ENCODE results near the gene DERL3. TPM values are rescaled to one million over a fixed set of nuclear protein-coding genes. Genes with fewer than 3 reads are reported as not detected.

DERL3 gene
- total RNA-seq, 1 experiment from 2014 or later: 1.0 TPM

DNA sequence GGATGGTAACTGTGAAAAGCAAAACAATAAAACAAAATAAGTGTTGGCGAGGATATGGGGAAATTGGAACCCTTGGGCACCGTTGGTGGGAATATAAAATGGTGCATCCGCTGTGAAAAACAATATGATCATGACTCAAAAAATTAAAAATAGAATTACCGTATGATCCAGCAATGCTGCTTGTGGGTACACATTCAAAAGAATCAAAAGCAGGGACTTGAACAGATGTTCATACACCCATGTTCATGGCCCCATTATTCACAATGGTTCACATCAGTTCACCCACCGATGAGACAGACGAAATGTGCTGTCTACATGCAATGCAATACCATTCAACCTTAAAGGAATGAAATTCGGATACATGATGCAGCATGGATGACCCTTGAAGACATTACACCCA lies 1.2 kb upstream of the DERL3 start:
- no peak for DNase-seq (ENCODE audit: low read depth, low spot score)
- no TSS peak for BruUV-seq (replicated peaks)
- CTCF ChIA-PET: no interaction called here
- intact Hi-C loops (cut with micrococcal nuclease; ENCODE audit: unreplicated experiment): loop anchor here (10.0 kb wide), 2 partner anchors 65 to 215 kb away; partner anchors contain the start of gene MMP11
- no peak overlapping the region for H3K27ac ChIP-seq (ENCODE audit: low read length)
- H3K27me3 ChIP-seq (ENCODE audit: control insufficient read depth, insufficient read depth, low read length): no peaks in the 10 kb centered on the region
- in situ Hi-C loops (cut with HindIII; ENCODE audit: low pct_unique_long_range_greater_than_20kb, low sequenced_read_pairs): no loop called here
- no peak overlapping the region for H3K4me3 ChIP-seq (ENCODE audit: low read depth in 2 of 2, low read length in 2 of 2)
- no peak for ATAC-seq
- POLR2A ChIA-PET: no interaction called here
- no peaks in the 10 kb centered on the region for H3K4me1 ChIP-seq (ENCODE audit: control insufficient read depth, insufficient read depth, low read length)
- H3K36me3 ChIP-seq (ENCODE audit: control insufficient read depth, insufficient read depth, low read length): no peaks in the 10 kb centered on the region
- no peaks in the 10 kb centered on the region for H3K9me3 ChIP-seq (ENCODE audit: control insufficient read depth, insufficient read depth, low read depth, low read length)
- TF ChIP-seq, protein P1, sequence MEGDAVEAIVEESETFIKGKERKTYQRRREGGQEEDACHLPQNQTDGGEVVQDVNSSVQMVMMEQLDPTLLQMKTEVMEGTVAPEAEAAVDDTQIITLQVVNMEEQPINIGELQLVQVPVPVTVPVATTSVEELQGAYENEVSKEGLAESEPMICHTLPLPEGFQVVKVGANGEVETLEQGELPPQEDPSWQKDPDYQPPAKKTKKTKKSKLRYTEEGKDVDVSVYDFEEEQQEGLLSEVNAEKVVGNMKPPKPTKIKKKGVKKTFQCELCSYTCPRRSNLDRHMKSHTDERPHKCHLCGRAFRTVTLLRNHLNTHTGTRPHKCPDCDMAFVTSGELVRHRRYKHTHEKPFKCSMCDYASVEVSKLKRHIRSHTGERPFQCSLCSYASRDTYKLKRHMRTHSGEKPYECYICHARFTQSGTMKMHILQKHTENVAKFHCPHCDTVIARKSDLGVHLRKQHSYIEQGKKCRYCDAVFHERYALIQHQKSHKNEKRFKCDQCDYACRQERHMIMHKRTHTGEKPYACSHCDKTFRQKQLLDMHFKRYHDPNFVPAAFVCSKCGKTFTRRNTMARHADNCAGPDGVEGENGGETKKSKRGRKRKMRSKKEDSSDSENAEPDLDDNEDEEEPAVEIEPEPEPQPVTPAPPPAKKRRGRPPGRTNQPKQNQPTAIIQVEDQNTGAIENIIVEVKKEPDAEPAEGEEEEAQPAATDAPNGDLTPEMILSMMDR (IDR thresholded peaks at IDR 0.05): no peak
- TF ChIP-seq SIN3A (IDR thresholded peaks at IDR 0.05; ENCODE audit: borderline replicate concordance, insufficient read depth, low read depth, low read length): no peak
- no peak for TF ChIP-seq TCF7L2 (IDR thresholded peaks at IDR 0.05; ENCODE audit: low read depth, low read length)
- no peak for TF ChIP-seq POLR2AphosphoS5 (IDR thresholded peaks at IDR 0.05; ENCODE audit: low read depth, low read length)
- TF ChIP-seq, protein P2, sequence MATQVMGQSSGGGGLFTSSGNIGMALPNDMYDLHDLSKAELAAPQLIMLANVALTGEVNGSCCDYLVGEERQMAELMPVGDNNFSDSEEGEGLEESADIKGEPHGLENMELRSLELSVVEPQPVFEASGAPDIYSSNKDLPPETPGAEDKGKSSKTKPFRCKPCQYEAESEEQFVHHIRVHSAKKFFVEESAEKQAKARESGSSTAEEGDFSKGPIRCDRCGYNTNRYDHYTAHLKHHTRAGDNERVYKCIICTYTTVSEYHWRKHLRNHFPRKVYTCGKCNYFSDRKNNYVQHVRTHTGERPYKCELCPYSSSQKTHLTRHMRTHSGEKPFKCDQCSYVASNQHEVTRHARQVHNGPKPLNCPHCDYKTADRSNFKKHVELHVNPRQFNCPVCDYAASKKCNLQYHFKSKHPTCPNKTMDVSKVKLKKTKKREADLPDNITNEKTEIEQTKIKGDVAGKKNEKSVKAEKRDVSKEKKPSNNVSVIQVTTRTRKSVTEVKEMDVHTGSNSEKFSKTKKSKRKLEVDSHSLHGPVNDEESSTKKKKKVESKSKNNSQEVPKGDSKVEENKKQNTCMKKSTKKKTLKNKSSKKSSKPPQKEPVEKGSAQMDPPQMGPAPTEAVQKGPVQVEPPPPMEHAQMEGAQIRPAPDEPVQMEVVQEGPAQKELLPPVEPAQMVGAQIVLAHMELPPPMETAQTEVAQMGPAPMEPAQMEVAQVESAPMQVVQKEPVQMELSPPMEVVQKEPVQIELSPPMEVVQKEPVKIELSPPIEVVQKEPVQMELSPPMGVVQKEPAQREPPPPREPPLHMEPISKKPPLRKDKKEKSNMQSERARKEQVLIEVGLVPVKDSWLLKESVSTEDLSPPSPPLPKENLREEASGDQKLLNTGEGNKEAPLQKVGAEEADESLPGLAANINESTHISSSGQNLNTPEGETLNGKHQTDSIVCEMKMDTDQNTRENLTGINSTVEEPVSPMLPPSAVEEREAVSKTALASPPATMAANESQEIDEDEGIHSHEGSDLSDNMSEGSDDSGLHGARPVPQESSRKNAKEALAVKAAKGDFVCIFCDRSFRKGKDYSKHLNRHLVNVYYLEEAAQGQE (IDR thresholded peaks at IDR 0.05; ENCODE audit: insufficient read depth in 1 of 2, low read depth in 2 of 2, low read length in 1 of 2): no peak

DNA sequence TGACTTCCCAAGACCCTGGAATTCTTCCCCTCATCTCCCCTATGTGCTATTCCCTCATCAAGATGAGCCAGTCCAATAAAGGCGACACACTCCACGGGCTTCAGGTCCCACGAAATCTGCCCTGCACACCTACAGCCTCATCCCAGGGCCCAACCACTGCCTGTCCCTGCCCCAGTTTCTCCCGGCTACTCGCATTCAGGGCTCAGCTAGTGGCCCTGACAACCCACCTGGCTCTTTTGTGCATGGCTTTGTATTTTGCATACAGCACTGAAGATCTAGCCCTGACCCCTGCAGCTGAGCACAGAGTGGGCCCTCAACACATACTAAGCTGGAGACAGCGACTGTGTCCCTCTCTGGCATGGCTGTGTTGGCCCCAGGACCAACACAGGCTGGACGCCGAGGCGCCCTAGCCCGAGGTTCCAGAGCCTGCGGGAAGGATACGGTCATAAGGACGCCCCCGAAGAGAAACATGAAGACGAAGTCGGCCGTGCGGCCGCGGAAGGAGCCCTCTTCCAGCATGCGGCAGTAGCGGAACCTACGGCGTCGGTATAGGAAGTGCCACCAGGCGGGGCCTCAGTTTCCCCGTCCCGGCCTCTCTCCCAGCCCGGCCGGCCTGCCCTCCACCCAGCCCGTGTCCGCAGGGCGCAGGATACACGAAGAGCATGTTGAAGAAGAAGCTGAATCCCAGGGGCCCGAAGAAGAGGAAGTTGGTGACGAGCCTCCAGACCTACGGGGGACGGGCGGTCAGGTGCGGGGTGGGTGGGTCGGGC lies 710 bp downstream of the DERL3 start:
- H3K36me3 ChIP-seq (ENCODE audit: control insufficient read depth, insufficient read depth, low read length): no peaks in the 10 kb centered on the region
- no peaks in the 10 kb centered on the region for H3K4me1 ChIP-seq (ENCODE audit: control insufficient read depth, insufficient read depth, low read length)
- ChIA-PET POLR2A (no interaction called here), CTCF (no interaction called here)
- BruUV-seq (replicated peaks): no TSS peak
- intact Hi-C loops (cut with micrococcal nuclease; ENCODE audit: unreplicated experiment) (no loop called here), in situ Hi-C loops (cut with HindIII; ENCODE audit: low pct_unique_long_range_greater_than_20kb, low sequenced_read_pairs) (no loop called here)
- H3K27me3 ChIP-seq (ENCODE audit: control insufficient read depth, insufficient read depth, low read length): no peaks in the 10 kb centered on the region
- ATAC-seq (no peak), DNase-seq (ENCODE audit: low read depth, low spot score) (no peak)
- no peak for TF ChIP-seq TCF7L2 (IDR thresholded peaks at IDR 0.05; ENCODE audit: low read depth, low read length)
- TF ChIP-seq POLR2AphosphoS5 (IDR thresholded peaks at IDR 0.05; ENCODE audit: low read depth, low read length): no peak
- TF ChIP-seq, protein P1 (IDR thresholded peaks at IDR 0.05): no peak
- TF ChIP-seq, protein P2 (IDR thresholded peaks at IDR 0.05; ENCODE audit: insufficient read depth in 1 of 2, low read depth in 2 of 2, low read length in 1 of 2): no peak
- TF ChIP-seq SIN3A (IDR thresholded peaks at IDR 0.05; ENCODE audit: borderline replicate concordance, insufficient read depth, low read depth, low read length): no peak
- no peaks in the 10 kb centered on the region for H3K9me3 ChIP-seq (ENCODE audit: control insufficient read depth, insufficient read depth, low read depth, low read length)
- no peak overlapping the region for H3K27ac ChIP-seq (ENCODE audit: low read length)
- no peak overlapping the region; a peak in 1 of 4 replicates for H3K4me3 ChIP-seq (ENCODE audit: low read depth in 2 of 2, low read length in 2 of 2)
